GM18502 (cell line): ENCODE data around the gene C9orf78.
"Not testable (repeated sequence)": the region's sequence is repeated elsewhere in the genome, so short reads cannot be mapped to it uniquely, and the experiment has no call there.

ENCODE experiments used
- ATAC-seq: cut with Tn5 transposase; IDR thresholded peaks from one replicate; pipeline ENCODE4 v1.9.1; 2021; ENCODE audit warnings: mild to moderate bottlenecking; ENCODE audit not compliant: unreplicated experiment, poor library complexity

Gene C9orf78

GRCh38 chr9:129814432-129815223 is 20.4 kb downstream of the C9orf78 start:
- no peak for ATAC-seq

- no peak for ATAC-seq
Measured at GRCh38 chr9:129813661-129814060, 21.4 kb downstream of the C9orf78 start.

DNA sequence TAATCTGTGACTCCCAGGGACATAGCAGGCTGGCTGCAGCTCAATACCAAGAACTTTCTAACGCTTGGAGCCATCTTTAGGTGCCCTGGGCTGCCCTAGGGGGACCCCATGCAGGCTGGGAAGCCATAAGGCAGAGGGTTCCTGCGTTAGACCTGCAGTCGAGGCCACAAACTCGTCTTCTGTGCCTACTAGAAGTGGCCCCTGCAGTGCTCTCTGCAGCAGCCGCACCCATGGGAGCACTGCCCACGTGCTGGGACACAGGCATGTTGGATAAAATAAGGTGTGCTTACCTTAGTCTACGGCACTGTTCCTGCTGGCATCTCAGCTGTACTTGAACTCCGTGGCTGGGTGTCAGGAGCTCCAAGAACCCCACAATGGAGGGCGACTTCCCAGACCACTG is 22.7 kb downstream of the C9orf78 start:
- no peak for ATAC-seq

- ATAC-seq: no peak
Measured at GRCh38 chr9:129811967-129812363, 23.1 kb downstream of the C9orf78 start.

- no peak for ATAC-seq
Measured at GRCh38 chr9:129810788-129811187, 24.3 kb downstream of the C9orf78 start.

DNA sequence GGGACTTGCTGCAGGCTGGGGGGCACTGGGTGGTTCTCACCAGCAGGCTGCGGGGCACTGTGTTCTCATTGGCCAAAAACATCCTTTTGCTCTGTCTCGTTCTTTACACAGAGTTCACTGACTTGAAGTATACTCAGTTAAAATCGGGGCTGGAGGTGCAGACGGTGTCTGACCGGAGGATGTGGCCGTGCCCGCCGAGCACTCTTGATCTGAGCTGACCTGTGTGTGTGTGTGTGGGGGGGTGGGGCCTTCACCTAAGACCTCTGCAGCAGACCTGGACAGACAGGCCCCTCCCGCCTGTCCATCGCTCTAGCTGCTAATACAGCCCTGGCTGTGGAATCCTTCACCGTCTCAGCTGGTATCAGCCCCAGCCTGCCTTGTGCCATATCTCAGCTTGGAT is 25.0 kb downstream of the C9orf78 start:
- ATAC-seq: no peak

- no peak for ATAC-seq
Measured at GRCh38 chr9:129809346-129809745, 25.7 kb downstream of the C9orf78 start.

DNA sequence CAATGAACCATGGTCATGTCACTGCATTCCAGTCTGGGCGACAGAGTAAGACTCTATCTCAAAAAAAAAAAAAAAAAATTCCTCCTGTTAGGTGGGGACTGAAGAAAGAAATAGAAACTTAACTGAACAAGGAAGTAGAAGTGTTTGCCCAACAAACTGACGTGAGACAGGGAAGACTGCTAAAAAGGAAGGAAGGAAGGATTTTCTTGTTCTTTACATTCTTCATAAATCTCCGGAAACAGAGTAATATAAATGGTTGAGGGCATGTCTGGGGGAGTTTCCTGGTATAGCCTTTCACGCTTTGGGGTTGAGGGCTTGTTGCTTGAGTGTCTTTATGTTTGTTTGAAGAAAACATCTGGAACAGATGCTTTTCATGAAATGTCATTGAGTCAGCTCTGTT is 29.0 kb downstream of the C9orf78 start:
- no peak for ATAC-seq

GRCh38 chr9:129803676-129804060 is 31.4 kb downstream of the C9orf78 start:
- peak; percentile 5 for ATAC-seq

- peak; percentile 95 for ATAC-seq
Measured at GRCh38 chr9:129802833-129803675, 32.0 kb downstream of the C9orf78 start, which contains the start of gene TOR1B. TOR1B (plus strand) TSS chr9:129803184; CDS start chr9:129803213, 29 bp downstream.

GRCh38 chr9:129801504-129801903 is 33.6 kb downstream of the C9orf78 start:
- ATAC-seq: no peak

DNA sequence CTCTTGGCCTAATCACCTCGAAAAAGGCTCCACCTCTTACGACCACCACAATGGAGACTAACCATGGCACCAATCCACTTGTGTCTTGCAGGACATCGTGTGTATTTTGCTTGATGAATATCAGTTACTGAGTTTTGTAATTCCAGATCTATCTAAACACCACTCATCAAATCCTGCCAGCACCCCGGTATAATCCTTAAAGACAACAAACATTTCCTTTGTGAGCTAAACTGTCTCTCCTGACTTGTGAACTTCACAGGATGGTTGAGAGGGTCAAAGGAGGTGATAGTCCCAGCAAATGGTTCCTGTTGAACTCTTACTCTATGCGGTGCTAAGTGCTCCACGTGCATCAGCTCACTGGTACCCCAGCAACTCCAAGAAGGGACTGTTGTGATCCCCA is 36.1 kb downstream of the C9orf78 start:
- ATAC-seq: no peak

GRCh38 chr9:129796029-129796428 is 39.0 kb downstream of the C9orf78 start:
- not testable (repeated sequence) for ATAC-seq

DNA sequence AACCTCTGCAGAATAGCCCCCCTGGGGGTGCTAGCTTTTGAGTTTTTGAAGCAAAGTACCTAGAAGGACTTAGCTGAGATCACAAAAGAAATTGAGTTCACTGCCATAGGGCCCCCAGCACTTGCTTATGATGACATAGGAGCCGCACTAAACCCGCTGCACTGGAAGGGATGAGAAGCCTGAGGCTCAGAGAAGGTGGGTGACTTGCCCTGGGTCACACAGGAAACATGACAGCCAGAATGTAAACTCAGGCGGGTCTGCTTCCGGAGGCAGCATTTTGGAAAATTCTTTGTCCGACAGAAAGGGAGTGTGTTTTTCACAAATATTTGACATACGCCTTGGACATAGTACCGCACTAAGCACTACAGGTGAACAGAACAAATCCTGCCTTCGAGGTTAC is 40.5 kb downstream of the C9orf78 start:
- no peak for ATAC-seq

- ATAC-seq: no peak
Measured at GRCh38 chr9:129786481-129786880, 48.6 kb downstream of the C9orf78 start.

GRCh38 chr9:129785866-129786265 is 49.2 kb downstream of the C9orf78 start:
- no peak for ATAC-seq

- not testable (repeated sequence) for ATAC-seq
Measured at GRCh38 chr9:129784970-129785369, 50.1 kb downstream of the C9orf78 start.

GRCh38 chr9:129783516-129784361 is 51.3 kb downstream of the C9orf78 start:
- ATAC-seq: no peak

- no peak for ATAC-seq
Measured at GRCh38 chr9:129781981-129782380, 53.1 kb downstream of the C9orf78 start.

GRCh38 chr9:129781131-129781530 is 53.9 kb downstream of the C9orf78 start:
- ATAC-seq: no peak
